ENCODE measurements around the gene NCOR1.

DNA sequence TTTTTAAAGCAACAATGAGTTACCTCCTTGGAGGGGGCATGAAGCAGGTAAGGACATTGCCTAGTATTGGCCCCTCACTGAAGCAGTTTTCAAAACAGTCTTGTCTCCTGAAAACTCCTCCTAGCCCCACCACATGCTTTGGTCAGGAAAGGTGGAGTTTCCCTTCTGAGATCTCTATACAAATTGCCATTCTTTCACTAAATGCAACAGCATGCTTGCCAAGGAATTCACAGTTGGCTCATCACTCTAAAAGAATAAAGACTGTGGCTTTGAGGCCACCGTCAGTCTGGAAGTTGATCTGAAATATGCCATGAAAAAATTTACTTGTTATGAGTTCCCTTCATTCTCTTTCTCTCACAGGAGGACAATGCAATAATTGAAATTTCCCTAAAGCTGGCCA is 211.5 kb downstream of the NCOR1 start:
- TF ChIP-seq, protein P1, sequence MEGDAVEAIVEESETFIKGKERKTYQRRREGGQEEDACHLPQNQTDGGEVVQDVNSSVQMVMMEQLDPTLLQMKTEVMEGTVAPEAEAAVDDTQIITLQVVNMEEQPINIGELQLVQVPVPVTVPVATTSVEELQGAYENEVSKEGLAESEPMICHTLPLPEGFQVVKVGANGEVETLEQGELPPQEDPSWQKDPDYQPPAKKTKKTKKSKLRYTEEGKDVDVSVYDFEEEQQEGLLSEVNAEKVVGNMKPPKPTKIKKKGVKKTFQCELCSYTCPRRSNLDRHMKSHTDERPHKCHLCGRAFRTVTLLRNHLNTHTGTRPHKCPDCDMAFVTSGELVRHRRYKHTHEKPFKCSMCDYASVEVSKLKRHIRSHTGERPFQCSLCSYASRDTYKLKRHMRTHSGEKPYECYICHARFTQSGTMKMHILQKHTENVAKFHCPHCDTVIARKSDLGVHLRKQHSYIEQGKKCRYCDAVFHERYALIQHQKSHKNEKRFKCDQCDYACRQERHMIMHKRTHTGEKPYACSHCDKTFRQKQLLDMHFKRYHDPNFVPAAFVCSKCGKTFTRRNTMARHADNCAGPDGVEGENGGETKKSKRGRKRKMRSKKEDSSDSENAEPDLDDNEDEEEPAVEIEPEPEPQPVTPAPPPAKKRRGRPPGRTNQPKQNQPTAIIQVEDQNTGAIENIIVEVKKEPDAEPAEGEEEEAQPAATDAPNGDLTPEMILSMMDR (conservative IDR thresholded peaks at IDR 0.05; ENCODE audit: low read depth, low read length) = no peak
- TF ChIP-seq EZH2phosphoT487 (IDR thresholded peaks at IDR 0.05; ENCODE audit: borderline replicate concordance, low read length) = no peak

Data from PC-3 (cell line).